ENCODE measurements around the gene TTC6. TPM values are rescaled to one million over a fixed set of nuclear protein-coding genes. Genes with fewer than 3 reads are reported as not detected.

The TTC6 gene
- polyA plus RNA-seq, 3 donors, result not detected

DNA sequence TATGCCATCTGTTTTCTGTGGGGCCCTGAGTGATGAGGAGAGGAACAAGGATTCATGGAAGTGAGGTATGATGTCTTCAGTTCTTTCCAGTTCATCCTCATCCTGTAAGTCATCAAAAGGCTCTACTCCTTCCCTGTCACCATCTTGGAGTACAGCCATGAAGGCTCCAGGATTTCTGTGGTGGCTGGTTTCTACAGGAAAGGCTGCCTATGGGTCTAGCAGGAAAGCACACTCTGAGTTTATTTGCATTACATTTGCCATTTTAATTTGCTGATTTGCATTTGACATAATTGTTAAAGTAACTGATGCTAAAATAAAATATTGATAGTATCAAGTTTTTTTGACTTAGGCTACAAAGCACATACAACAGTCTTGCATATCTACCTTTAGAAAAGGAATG lies 11.2 kb downstream of the TTC6 start:
- Mint-ChIP-seq H3K9me3 (peaks cover 12 to 34% (median 32%) of the 10 kb centered on the region in 7 donors), H3K4me3 (no peak overlapping the region), H3K36me3 (no peaks in the 10 kb centered on the region), H3K4me1 (no peaks in the 10 kb centered on the region), H3K27ac (no peak overlapping the region), H3K27me3 (ENCODE audit: low read depth in 3 of 3) (peaks cover 45 to 71% (median 47%) of the 10 kb centered on the region in 3 donors)
- Histone ChIP-seq H3K9me3 (replicated peaks in 1 of 2; ENCODE audit: control insufficient read depth in 1 of 2, insufficient read depth in 1 of 2, low read length in 2 of 2) (peaks cover 21 to 32% of the 10 kb centered on the region in 2 donors), H4K20me1 (ENCODE audit: insufficient read depth, low read length) (no peaks in the 10 kb centered on the region), H3K79me2 (ENCODE audit: insufficient read depth, low read length) (no peaks in the 10 kb centered on the region), H3K4me3 (replicated peaks in 1 of 3; ENCODE audit: low read depth in 2 of 3, low read length in 3 of 3) (no peak overlapping the region), H3K4me1 (ENCODE audit: control insufficient read depth in 1 of 2, insufficient read depth in 2 of 2, low read length in 2 of 2) (no peaks in the 10 kb centered on the region), H3K27ac (ENCODE audit: low read depth in 1 of 2, low read length in 2 of 2) (no peak overlapping the region), H2AFZ (ENCODE audit: insufficient read depth, low read depth, low read length, poor library complexity, severe bottlenecking) (no peak overlapping the region), H3K27me3 (ENCODE audit: control insufficient read depth in 2 of 2, insufficient read depth in 2 of 2, low read length in 2 of 2) (peaks cover 31 to 50% of the 10 kb centered on the region in 2 donors), H3K9ac (ENCODE audit: insufficient read depth, low read length, poor library complexity, severe bottlenecking) (no peak overlapping the region), H3K36me3 (replicated peaks in 1 of 2; ENCODE audit: control insufficient read depth in 1 of 2, insufficient read depth in 2 of 2, low read length in 2 of 2) (no peaks in the 10 kb centered on the region), H3K4me2 (replicated peaks; ENCODE audit: extremely low read depth, low read length, poor library complexity, severe bottlenecking) (no peak overlapping the region)
- intact Hi-C loops (cut with micrococcal nuclease), result no loop called here
- no peak for DNase-seq
- TF ChIP-seq CTCF (IDR thresholded peaks at IDR 0.05), result no peak

DNA sequence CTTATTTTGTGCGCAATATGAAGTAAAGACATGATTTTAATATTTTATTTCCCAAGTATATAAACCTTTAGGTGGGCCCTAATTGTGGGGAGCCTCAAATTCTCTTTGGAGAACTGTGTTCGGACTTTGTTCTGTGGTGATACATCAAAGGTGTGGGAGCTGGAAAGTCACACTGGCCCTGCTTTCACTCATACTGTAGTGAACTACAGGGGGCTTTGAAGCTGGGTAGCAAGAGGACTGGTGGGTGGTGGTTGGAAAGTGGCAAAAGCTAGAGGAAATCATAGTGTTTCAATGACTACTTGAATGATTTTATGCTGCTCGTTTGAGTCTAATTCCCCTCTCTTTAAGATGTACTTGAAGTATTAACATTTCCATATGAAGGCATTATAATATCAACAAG lies 13.2 kb downstream of the TTC6 start:
- Mint-ChIP-seq H3K27me3 (ENCODE audit: low read depth in 3 of 3) (peaks cover 26 to 60% (median 32%) of the 10 kb centered on the region in 3 donors), H3K4me1 (no peaks in the 10 kb centered on the region), H3K27ac (no peak overlapping the region), H3K9me3 (peaks cover 10 to 31% (median 23%) of the 10 kb centered on the region in 7 donors), H3K4me3 (no peak overlapping the region), H3K36me3 (no peaks in the 10 kb centered on the region)
- Histone ChIP-seq H3K27me3 (ENCODE audit: control insufficient read depth in 2 of 2, insufficient read depth in 2 of 2, low read length in 2 of 2) (peaks cover 17 to 37% of the 10 kb centered on the region in 2 donors), H3K4me3 (replicated peaks in 1 of 3; ENCODE audit: low read depth in 2 of 3, low read length in 3 of 3) (no peak overlapping the region), H3K4me2 (replicated peaks; ENCODE audit: extremely low read depth, low read length, poor library complexity, severe bottlenecking) (no peak overlapping the region), H2AFZ (ENCODE audit: insufficient read depth, low read depth, low read length, poor library complexity, severe bottlenecking) (no peak overlapping the region), H3K9ac (ENCODE audit: insufficient read depth, low read length, poor library complexity, severe bottlenecking) (no peak overlapping the region), H3K79me2 (ENCODE audit: insufficient read depth, low read length) (no peaks in the 10 kb centered on the region), H3K9me3 (replicated peaks in 1 of 2; ENCODE audit: control insufficient read depth in 1 of 2, insufficient read depth in 1 of 2, low read length in 2 of 2) (peaks cover 15 to 29% of the 10 kb centered on the region in 2 donors), H3K27ac (ENCODE audit: low read depth in 1 of 2, low read length in 2 of 2) (no peak overlapping the region), H4K20me1 (ENCODE audit: insufficient read depth, low read length) (no peaks in the 10 kb centered on the region), H3K36me3 (replicated peaks in 1 of 2; ENCODE audit: control insufficient read depth in 1 of 2, insufficient read depth in 2 of 2, low read length in 2 of 2) (no peaks in the 10 kb centered on the region), H3K4me1 (ENCODE audit: control insufficient read depth in 1 of 2, insufficient read depth in 2 of 2, low read length in 2 of 2) (no peaks in the 10 kb centered on the region)
- no peak for DNase-seq
- intact Hi-C loops (cut with micrococcal nuclease), result no loop called here
- WGBS (ENCODE audit: insufficient coverage), result 100% methylated on average over 1 of the region's 3 CpGs
- TF ChIP-seq CTCF (IDR thresholded peaks at IDR 0.05), result no peak

Data from CD14-positive monocyte (primary cell).